T-helper 1 cell treated with Interleukin-12 subunit alpha and Interleukin-12 subunit beta and Interleukin-4 antibody, amounts not matched to agents 30 μg/mL and 1 μg/mL, for 36 hours (primary cell): ENCODE measurements around the gene TNXB.
"Not testable (repeated sequence)": the region's sequence is repeated elsewhere in the genome, so short reads cannot be mapped to it uniquely, and the experiment has no call there.

Experiments used
- H3K27ac Mint-ChIP-seq: one replicate; pipeline ENCODE4 v1.8.0; 2021; ENCODE audit warnings: mild to moderate bottlenecking, mixed read lengths
- H3K27me3 Mint-ChIP-seq: one replicate; pipeline ENCODE4 v1.8.0; 2021; ENCODE audit warnings: low read depth, mixed read lengths
- H3K36me3 Mint-ChIP-seq: one replicate; pipeline ENCODE4 v1.8.0; 2021; ENCODE audit warnings: low read depth, mixed read lengths
- H3K4me1 Mint-ChIP-seq: one replicate; pipeline ENCODE4 v1.8.0; 2021; ENCODE audit warnings: low read depth, mixed read lengths
- H3K4me3 Mint-ChIP-seq: one replicate; pipeline ENCODE4 v1.8.0; 2021; ENCODE audit warnings: mild to moderate bottlenecking, moderate library complexity, mixed read lengths
- H3K9me3 Mint-ChIP-seq: one replicate; pipeline ENCODE4 v1.8.0; 2021; ENCODE audit warnings: mixed read lengths

TNXB gene

DNA sequence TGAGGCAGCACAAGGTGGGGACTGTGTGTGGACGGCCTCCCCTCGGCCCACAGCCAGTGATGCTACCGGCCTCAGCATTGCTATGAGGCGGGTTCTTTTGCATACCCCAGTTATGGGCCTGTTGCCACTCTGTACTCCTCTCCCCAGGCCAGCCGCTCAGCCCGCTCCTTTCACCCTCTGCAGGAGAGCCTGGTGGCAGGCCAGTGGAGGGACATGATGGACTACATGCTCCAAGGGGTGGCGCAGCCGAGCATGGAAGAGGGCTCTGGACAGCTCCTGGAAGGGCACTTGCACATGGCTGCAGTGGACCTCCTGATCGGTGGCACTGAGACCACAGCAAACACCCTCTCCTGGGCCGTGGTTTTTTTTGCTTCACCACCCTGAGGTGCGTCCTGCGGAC is 102.1 kb downstream of the TNXB start:
- not testable (repeated sequence) for H3K4me3 Mint-ChIP-seq, H3K36me3 Mint-ChIP-seq, H3K27ac Mint-ChIP-seq, H3K4me1 Mint-ChIP-seq, H3K9me3 Mint-ChIP-seq, H3K27me3 Mint-ChIP-seq

DNA sequence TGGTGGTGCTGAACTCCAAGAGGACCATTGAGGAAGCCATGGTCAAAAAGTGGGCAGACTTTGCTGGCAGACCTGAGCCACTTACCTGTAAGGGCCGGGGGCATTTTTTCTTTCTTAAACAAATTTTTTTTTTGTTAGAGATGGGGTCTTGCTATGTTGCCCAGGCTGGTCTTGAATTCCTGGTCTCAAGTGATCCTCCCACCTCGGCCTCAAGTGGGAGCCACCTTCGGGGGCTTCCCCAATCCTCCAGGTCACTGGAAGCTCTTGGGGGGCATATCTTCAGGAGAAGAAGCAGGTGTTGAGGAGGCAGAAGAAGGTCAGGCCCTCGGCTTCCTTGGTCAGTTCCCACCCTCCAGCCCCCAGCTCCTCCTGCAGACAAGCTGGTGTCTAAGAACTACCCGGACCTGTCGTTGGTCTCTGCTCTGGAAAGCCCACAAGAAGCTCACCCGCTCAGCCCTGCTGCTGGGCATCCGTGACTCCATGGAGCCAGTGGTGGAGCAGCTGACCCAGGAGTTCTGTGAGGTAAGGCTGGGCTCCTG is 103.1 kb downstream of the TNXB start:
- H3K4me1 Mint-ChIP-seq, H3K9me3 Mint-ChIP-seq, H3K27ac Mint-ChIP-seq, H3K36me3 Mint-ChIP-seq, H3K27me3 Mint-ChIP-seq, H3K4me3 Mint-ChIP-seq: not testable (repeated sequence)

DNA sequence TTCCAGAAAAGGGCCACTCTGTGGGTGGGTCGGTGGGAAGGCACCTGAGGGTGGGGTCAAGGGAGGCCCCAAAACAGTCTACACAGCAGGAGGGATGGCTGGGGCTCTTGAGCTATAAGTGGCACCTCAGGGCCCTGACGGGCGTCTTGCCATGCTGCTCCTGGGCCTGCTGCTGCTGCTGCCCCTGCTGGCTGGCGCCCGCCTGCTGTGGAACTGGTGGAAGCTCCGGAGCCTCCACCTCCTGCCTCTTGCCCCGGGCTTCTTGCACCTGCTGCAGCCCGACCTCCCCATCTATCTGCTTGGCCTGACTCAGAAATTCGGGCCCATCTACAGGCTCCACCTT is 103.6 kb downstream of the TNXB start:
- H3K9me3 Mint-ChIP-seq, H3K27ac Mint-ChIP-seq, H3K4me1 Mint-ChIP-seq, H3K4me3 Mint-ChIP-seq, H3K27me3 Mint-ChIP-seq, H3K36me3 Mint-ChIP-seq: not testable (repeated sequence)

DNA sequence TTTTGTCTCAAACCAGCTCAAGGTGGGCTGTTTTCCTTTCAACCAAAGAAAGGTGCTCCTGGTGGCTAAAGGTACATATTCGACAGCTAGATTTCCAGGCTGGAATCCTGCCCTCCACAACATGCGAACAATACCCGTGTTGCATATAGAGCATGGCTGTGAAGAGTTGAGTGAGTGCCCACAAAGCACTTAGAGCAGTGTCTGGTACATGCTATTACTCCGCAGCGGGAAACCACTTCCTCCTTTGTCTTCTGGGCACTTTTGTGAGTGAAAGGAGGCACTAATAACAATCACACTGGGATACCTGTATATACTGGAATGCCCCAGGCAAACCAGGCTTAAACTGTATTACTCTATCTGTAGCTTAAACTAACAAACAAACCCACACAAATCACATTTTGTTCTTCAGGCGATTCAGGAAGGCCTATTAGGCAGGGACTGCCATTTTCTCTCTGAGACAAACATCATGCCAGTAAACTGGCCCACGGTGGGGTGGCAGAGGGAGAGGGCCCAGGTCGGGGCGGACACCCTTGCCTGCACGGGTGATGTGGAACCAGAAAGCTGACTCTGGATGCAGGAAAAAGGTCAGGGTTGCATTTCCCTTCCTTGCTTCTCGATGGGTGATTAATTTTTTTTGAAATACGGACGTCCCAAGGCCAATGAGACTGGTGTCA is 104.1 kb downstream of the TNXB start:
- not testable (repeated sequence) for H3K27me3 Mint-ChIP-seq, H3K27ac Mint-ChIP-seq, H3K36me3 Mint-ChIP-seq, H3K4me3 Mint-ChIP-seq, H3K4me1 Mint-ChIP-seq, H3K9me3 Mint-ChIP-seq

DNA sequence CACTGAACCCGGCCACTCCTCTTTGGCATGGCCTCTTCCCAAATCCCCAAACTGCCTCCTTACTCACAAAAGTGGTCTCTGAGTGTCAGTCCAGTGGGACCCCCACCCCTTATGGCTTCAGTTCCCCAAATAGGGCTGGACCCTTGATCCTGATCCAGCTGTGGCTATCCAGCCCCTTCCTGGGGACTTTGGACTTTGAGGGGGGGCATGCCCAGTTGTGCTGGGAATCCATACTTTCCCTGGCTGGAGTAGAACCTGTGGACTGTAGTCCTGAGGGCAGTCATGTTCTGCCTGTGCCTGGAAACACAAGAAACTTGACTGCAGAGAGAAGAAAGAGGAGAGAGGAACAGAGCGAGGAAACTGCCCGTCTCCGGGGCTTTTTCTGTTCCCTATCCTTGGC is 104.7 kb downstream of the TNXB start:
- H3K4me1 Mint-ChIP-seq, H3K4me3 Mint-ChIP-seq, H3K27ac Mint-ChIP-seq, H3K9me3 Mint-ChIP-seq, H3K27me3 Mint-ChIP-seq, H3K36me3 Mint-ChIP-seq: not testable (repeated sequence)

DNA sequence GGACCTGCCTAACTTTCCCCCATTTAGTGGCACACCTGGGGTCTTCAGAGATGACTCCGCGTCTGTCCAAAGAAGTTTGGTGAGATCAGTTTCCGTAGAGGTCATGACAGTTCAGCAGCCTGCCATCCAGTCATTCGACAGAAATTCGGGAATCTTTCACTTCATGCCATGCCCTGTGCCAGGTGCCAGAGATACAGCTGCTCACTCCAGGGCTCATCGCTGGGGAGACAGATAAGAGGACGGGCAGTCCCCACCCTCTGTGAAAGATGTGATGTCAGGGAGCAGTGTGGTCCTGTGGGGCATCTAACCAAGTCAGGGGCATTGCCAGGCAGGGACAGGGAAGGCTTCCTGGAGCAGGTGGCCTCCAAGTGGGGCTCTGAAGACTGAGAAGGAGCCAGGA is 105.8 kb downstream of the TNXB start:
- not testable (repeated sequence) for H3K27ac Mint-ChIP-seq, H3K9me3 Mint-ChIP-seq, H3K4me3 Mint-ChIP-seq, H3K36me3 Mint-ChIP-seq, H3K4me1 Mint-ChIP-seq, H3K27me3 Mint-ChIP-seq

DNA sequence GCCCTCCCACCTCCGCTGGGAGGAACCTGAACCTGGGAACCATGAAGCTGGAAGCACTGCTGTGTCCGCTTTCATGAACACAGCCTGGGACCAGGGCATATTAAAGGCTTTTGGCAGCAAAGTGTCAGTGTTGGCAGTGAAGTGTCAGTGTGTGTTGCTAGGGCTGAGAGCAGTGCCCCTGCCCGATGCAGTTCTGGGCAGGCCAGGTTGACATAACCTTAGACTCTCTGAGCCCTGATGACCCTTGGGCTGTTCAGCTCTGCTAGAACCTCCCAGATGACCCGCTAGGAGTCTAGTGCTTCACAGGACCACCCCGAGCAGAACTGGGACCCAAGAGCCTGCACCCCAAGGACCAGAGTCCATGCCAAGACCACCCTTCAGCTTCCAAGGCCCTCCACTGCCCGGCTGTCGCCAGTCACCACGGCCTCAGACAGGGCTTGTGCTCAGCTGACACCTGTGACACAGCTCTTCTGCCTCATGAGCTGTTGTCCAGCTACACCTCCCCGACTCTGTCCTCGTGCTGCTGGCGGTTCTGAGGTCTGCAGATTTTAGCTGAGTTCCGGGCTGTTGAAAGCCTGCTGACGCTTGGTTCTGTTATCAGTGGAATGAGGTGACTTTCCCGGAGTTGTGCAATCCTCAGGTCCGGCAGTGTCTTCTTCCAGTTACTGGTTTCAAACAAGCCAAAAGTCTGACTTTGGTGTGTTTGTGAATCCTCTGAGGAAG is 106.4 kb downstream of the TNXB start:
- not testable (repeated sequence) for H3K27ac Mint-ChIP-seq

DNA sequence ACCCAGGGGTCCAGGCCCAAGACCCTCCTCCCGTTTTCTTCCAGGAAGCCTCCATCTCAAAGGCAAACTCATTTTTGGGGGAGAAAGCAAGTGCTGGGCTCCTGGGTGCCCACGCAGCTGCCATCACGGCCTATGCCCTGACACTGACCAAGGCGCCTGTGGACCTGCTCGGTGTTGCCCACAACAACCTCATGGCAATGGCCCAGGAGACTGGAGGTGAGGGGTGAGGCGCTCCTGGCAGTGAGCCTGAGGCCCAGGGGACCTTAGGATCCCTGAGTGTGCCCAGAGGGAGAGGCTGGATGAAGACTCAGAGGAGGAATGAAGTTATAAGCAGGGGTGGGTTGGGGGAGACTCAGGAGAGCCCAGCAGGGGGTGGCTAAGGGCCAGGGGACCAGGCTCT is 112.8 kb downstream of the TNXB start:
- not testable (repeated sequence) for H3K9me3 Mint-ChIP-seq, H3K36me3 Mint-ChIP-seq, H3K27me3 Mint-ChIP-seq, H3K4me3 Mint-ChIP-seq, H3K4me1 Mint-ChIP-seq, H3K27ac Mint-ChIP-seq

More for the DNA sequence above, 106.4 kb downstream of the TNXB start:
- H3K36me3 Mint-ChIP-seq, H3K4me3 Mint-ChIP-seq, H3K4me1 Mint-ChIP-seq, H3K9me3 Mint-ChIP-seq, H3K27me3 Mint-ChIP-seq: not testable (repeated sequence)

DNA sequence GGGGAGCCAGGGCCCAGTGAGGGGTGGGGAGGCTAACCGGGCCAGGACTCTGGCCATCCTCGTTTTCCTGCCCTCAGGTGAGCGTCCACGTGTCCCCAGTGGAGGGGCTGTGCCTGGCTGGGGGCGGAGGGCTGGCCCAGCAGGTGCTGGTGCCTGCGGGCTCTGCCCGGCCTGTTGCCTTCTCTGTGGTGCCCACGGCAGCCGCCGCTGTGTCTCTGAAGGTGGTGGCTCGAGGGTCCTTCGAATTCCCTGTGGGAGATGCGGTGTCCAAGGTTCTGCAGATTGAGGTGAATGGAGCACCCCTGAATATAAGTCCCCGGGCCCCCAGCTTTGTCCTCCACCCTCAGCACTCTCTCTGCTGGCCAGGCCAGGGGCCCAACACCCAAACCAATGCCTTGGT is 114.7 kb downstream of the TNXB start:
- H3K27ac Mint-ChIP-seq, H3K36me3 Mint-ChIP-seq, H3K27me3 Mint-ChIP-seq: not testable (repeated sequence)

More for the DNA sequence above, 114.7 kb downstream of the TNXB start:
- not testable (repeated sequence) for H3K4me3 Mint-ChIP-seq, H3K4me1 Mint-ChIP-seq, H3K9me3 Mint-ChIP-seq
